ENCODE results near the gene ASTN2. TPM values are rescaled to one million over a fixed set of nuclear protein-coding genes. Genes with fewer than 3 reads are reported as not detected.

ASTN2 gene
- total and polyA plus RNA-seq, 9 of the 15 experiments (the other 6 are each of a cell fraction or from before 2014, with no cell fraction given): 0.56 to 3.5 (median 1.9) TPM

- DNase-seq (ENCODE audit: extremely low read depth in 1 of 4, low spot score in 3 of 4) (no peak), FAIRE-seq (no peak), ATAC-seq (no peak)
- POLR2A ChIA-PET: no interaction called here
- Histone ChIP-seq H2AFZ (ENCODE audit: low read depth, low read length) (no peak overlapping the region), H4K20me1 (replicated peaks; ENCODE audit: control insufficient read depth, insufficient read depth, low read length) (no peaks in the 10 kb centered on the region), H3K27ac (ENCODE audit: extremely low read depth, low read depth, low read length) (no peak overlapping the region), H3K9me1 (ENCODE audit: control insufficient read depth, insufficient read depth, low read length) (no peaks in the 10 kb centered on the region), H3K9me3 (replicated peaks; ENCODE audit: control insufficient read depth, insufficient read depth, low read depth, low read length) (no peaks in the 10 kb centered on the region), H3K27me3 (ENCODE audit: control insufficient read depth in 2 of 2, insufficient read depth in 2 of 2, low read length in 2 of 2) (no peaks in the 10 kb centered on the region), H3K79me2 (ENCODE audit: control insufficient read depth, insufficient read depth, low read length) (no peaks in the 10 kb centered on the region), H3K4me2 (ENCODE audit: insufficient read depth, low read length) (no peak overlapping the region), H3K4me1 (replicated peaks in 1 of 2; ENCODE audit: control insufficient read depth in 2 of 2, insufficient read depth in 2 of 2, low read length in 2 of 2) (no peaks in the 10 kb centered on the region), H3K4me3 (no peak overlapping the region), H3K9ac (ENCODE audit: insufficient read depth in 1 of 2, low read depth in 2 of 2, low read length in 2 of 2) (no peak overlapping the region), H3K36me3 (ENCODE audit: control insufficient read depth, insufficient read depth, low read length) (no peaks in the 10 kb centered on the region)
- CTCF ChIA-PET (ENCODE audit: low intra/inter-chr PET ratio): no interaction called here
- 0% methylated on average over 1 of the region's 1 CpG for WGBS (ENCODE audit: insufficient coverage, low coverage, missing lambda C conversion rate)
- BruUV-seq (replicated peaks): no TSS peak
- TF ChIP-seq GATAD2B (IDR thresholded peaks at IDR 0.05; ENCODE audit: borderline replicate concordance) (no peak), ZNF445 (CRISPR knock-in tag; IDR thresholded peaks at IDR 0.05; ENCODE audit: low read depth) (no peak), MCM7 (IDR thresholded peaks at IDR 0.05) (no peak), PYGO2 (tag; IDR thresholded peaks at IDR 0.05) (no peak), HDAC3 (IDR thresholded peaks at IDR 0.05; ENCODE audit: borderline replicate concordance, partially characterized antibody) (no peak)
- intact Hi-C loops (cut with micrococcal nuclease): no loop called here
- in situ Hi-C loops (cut with MboI): no loop called here
Observed at GRCh38 chr9:117122102-117122501, 292.8 kb downstream of the ASTN2 start.

GRCh38 chr9:117121316-117121715, 293.5 kb downstream of the ASTN2 start:
- DNase-seq (ENCODE audit: extremely low read depth in 1 of 4, low spot score in 3 of 4) (no peak), ATAC-seq (no peak), FAIRE-seq (no peak)
- Histone ChIP-seq H2AFZ (ENCODE audit: low read depth, low read length) (no peak overlapping the region), H3K4me2 (ENCODE audit: insufficient read depth, low read length) (no peak overlapping the region), H4K20me1 (replicated peaks; ENCODE audit: control insufficient read depth, insufficient read depth, low read length) (no peaks in the 10 kb centered on the region), H3K27ac (ENCODE audit: extremely low read depth, low read depth, low read length) (no peak overlapping the region), H3K27me3 (ENCODE audit: control insufficient read depth in 2 of 2, insufficient read depth in 2 of 2, low read length in 2 of 2) (no peaks in the 10 kb centered on the region), H3K9me3 (replicated peaks; ENCODE audit: control insufficient read depth, insufficient read depth, low read depth, low read length) (no peaks in the 10 kb centered on the region), H3K36me3 (ENCODE audit: control insufficient read depth, insufficient read depth, low read length) (no peaks in the 10 kb centered on the region), H3K9me1 (ENCODE audit: control insufficient read depth, insufficient read depth, low read length) (no peaks in the 10 kb centered on the region), H3K4me1 (replicated peaks in 1 of 2; ENCODE audit: control insufficient read depth in 2 of 2, insufficient read depth in 2 of 2, low read length in 2 of 2) (no peaks in the 10 kb centered on the region), H3K79me2 (ENCODE audit: control insufficient read depth, insufficient read depth, low read length) (no peaks in the 10 kb centered on the region), H3K9ac (ENCODE audit: insufficient read depth in 1 of 2, low read depth in 2 of 2, low read length in 2 of 2) (no peak overlapping the region), H3K4me3 (no peak overlapping the region)
- intact Hi-C loops (cut with micrococcal nuclease): no loop called here
- no TSS peak for BruUV-seq (replicated peaks)
- ChIA-PET POLR2A (no interaction called here), CTCF (ENCODE audit: low intra/inter-chr PET ratio) (no interaction called here)
- WGBS (ENCODE audit: insufficient coverage, low coverage, missing lambda C conversion rate): 3% methylated on average over 2 of the region's 2 CpGs
- no peak for TF ChIP-seq XRCC3 (IDR thresholded peaks at IDR 0.05)
- TF ChIP-seq DPF2 (IDR thresholded peaks at IDR 0.05): no peak
- no peak for TF ChIP-seq SMARCE1 (IDR thresholded peaks at IDR 0.05)
- TF ChIP-seq ETS1 (conservative IDR thresholded peaks at IDR 0.05; ENCODE audit: control insufficient read depth, low read depth, low read length): no peak
- no peak for TF ChIP-seq ELF4 (CRISPR knock-in tag; IDR thresholded peaks at IDR 0.05)
- no peak for TF ChIP-seq ZFP36 (IDR thresholded peaks at IDR 0.05; ENCODE audit: low read depth, low read length, partially characterized antibody)
- no peak for TF ChIP-seq NR4A1 (CRISPR knock-in tag; IDR thresholded peaks at IDR 0.05)
- TF ChIP-seq NR4A1 (tag; IDR thresholded peaks at IDR 0.05): no peak
- no peak for TF ChIP-seq MEF2A (IDR thresholded peaks at IDR 0.05; ENCODE audit: control insufficient read depth, low read depth, low read length)
- no peak for TF ChIP-seq ZNF24 (IDR thresholded peaks at IDR 0.05)
- no peak for TF ChIP-seq ZC3H11A (IDR thresholded peaks at IDR 0.05; ENCODE audit: low read depth, low read length)
- in situ Hi-C loops (cut with MboI): no loop called here

All from K562 (cell line).